HEK293 (cell line): ENCODE results near the gene LYPD5.

Experiments
- CTCF ChIA-PET: fragments of 350-600 bp; formaldehyde crosslinking; extraction: SDS; loops from one replicate; lab custom pipeline; 2021; ENCODE audit warnings: antibody characterized with exemption; lab: Yijun Ruan, JAX
- POLR2A ChIA-PET: fragments of 300-600 bp; formaldehyde crosslinking; extraction: SDS; loops from one replicate; lab custom pipeline; 2020; ENCODE audit warnings: antibody characterized with exemption, inconsistent platforms; lab: Yijun Ruan, JAX
- H3K27ac ChIP-seq: fragments of 200-500 bp; sonication (Bioruptor generic); 2 replicates; pipeline ENCODE4 v1.5.1; 2014; ENCODE audit warnings: low read depth, low read length, control low read depth, inconsistent platforms; ENCODE audit errors: extremely low read depth
- H3K36me3 ChIP-seq, 2 experiments: fragments of 200-500 bp in 1 of 2; sonication (Bioruptor generic) in 1 of 2; 1 replicate in 1 of 2; 2 replicates in 1 of 2; pipeline ENCODE4 v1.5.1; 2014 to 2017; ENCODE audit warnings: inconsistent platforms in 2 of 2, low read length in 2 of 2; ENCODE audit not compliant: control insufficient read depth in 2 of 2, insufficient read depth in 1 of 2
- H3K4me1 ChIP-seq: fragments of 200-500 bp; sonication (Bioruptor generic); 2 replicates; pipeline ENCODE4 v1.5.1; 2014; ENCODE audit warnings: mild to moderate bottlenecking, low read length, inconsistent platforms; ENCODE audit not compliant: control insufficient read depth, insufficient read depth
- H3K4me3 ChIP-seq: 2 replicates; pipeline ENCODE4 v1.5.1; 2011; ENCODE audit warnings: low read depth, mild to moderate bottlenecking, control low read depth, low read length, moderate library complexity
- H3K9me3 ChIP-seq: fragments of 200-500 bp; sonication (Bioruptor generic); 2 replicates; pipeline ENCODE4 v1.5.1; 2014; ENCODE audit warnings: low read depth, low read length, inconsistent platforms; ENCODE audit not compliant: control insufficient read depth, insufficient read depth
- BCL11A ChIP-seq: fragments of 450-650 bp; formaldehyde crosslinking; IDR thresholded peaks from 2 replicates; pipeline ENCODE4 v1.5.1; 2016; ENCODE audit warnings: low read depth, missing biosample characterization, missing genetic modification characterization
- GFI1B ChIP-seq: fragments of 450-650 bp; formaldehyde crosslinking; IDR thresholded peaks from 2 replicates; pipeline ENCODE4 v1.5.1; 2016; ENCODE audit warnings: missing biosample characterization, missing genetic modification characterization
- KLF1 ChIP-seq: fragments of 450-650 bp; formaldehyde crosslinking; IDR thresholded peaks from 2 replicates; pipeline ENCODE4 v1.5.1; 2016; ENCODE audit warnings: missing biosample characterization, missing genetic modification characterization
- KLF7 ChIP-seq: fragments of 450-650 bp; formaldehyde crosslinking; IDR thresholded peaks from 2 replicates; pipeline ENCODE4 v1.5.1; 2016; ENCODE audit warnings: missing biosample characterization, missing genetic modification characterization, borderline replicate concordance
- OSR2 ChIP-seq: fragments of 450-650 bp; formaldehyde crosslinking; IDR thresholded peaks from 2 replicates; pipeline ENCODE4 v1.5.1; 2016; ENCODE audit warnings: missing biosample characterization, missing genetic modification characterization
- SP3 ChIP-seq: fragments of 450-650 bp; formaldehyde crosslinking; IDR thresholded peaks from 2 replicates; pipeline ENCODE4 v1.5.1; 2016; ENCODE audit warnings: missing biosample characterization, missing genetic modification characterization
- ZBTB7A ChIP-seq: fragments of 450-650 bp; formaldehyde crosslinking; IDR thresholded peaks from 2 replicates; pipeline ENCODE4 v1.5.1; 2016; ENCODE audit warnings: low read depth, missing biosample characterization, missing genetic modification characterization
- ZEB2 ChIP-seq: fragments of 450-650 bp; formaldehyde crosslinking; IDR thresholded peaks from 2 replicates; pipeline ENCODE4 v1.5.1; 2016; ENCODE audit warnings: missing biosample characterization, missing genetic modification characterization
- ZNF174 ChIP-seq: fragments of 450-650 bp; formaldehyde crosslinking; IDR thresholded peaks from 2 replicates; pipeline ENCODE4 v1.5.0; 2017; ENCODE audit warnings: missing biosample characterization, mild to moderate bottlenecking, missing genetic modification characterization
- ZNF18 ChIP-seq: fragments of 450-650 bp; formaldehyde crosslinking; IDR thresholded peaks from 2 replicates; pipeline ENCODE4 v1.5.1; 2016; ENCODE audit warnings: missing biosample characterization, missing genetic modification characterization
- ZNF214 ChIP-seq: fragments of 450-650 bp; formaldehyde crosslinking; IDR thresholded peaks from 2 replicates; pipeline ENCODE4 v1.5.1; 2017; ENCODE audit warnings: missing biosample characterization, mild to moderate bottlenecking, missing genetic modification characterization, borderline replicate concordance
- ZNF311 ChIP-seq: fragments of 450-650 bp; formaldehyde crosslinking; IDR thresholded peaks from 2 replicates; pipeline ENCODE4 v1.5.1; 2017; ENCODE audit warnings: missing biosample characterization, missing genetic modification characterization, borderline replicate concordance
- ZNF529 ChIP-seq: fragments of 450-650 bp; formaldehyde crosslinking; IDR thresholded peaks from 2 replicates; pipeline ENCODE4 v1.5.1; 2017; ENCODE audit warnings: missing genetic modification characterization, missing biosample characterization; ENCODE audit not compliant: insufficient replicate concordance
- ZNF530 ChIP-seq: fragments of 450-650 bp; formaldehyde crosslinking; IDR thresholded peaks from 2 replicates; pipeline ENCODE4 v1.5.1; 2016; ENCODE audit warnings: low read depth, missing biosample characterization, missing genetic modification characterization
- ZNF555 ChIP-seq: fragments of 450-650 bp; formaldehyde crosslinking; conservative IDR thresholded peaks from 2 replicates; pipeline ENCODE4 v1.5.1; 2017; ENCODE audit warnings: missing biosample characterization, mild to moderate bottlenecking, missing genetic modification characterization, inconsistent platforms
- ZNF747 ChIP-seq: fragments of 450-650 bp; formaldehyde crosslinking; IDR thresholded peaks from 2 replicates; pipeline ENCODE4 v1.5.1; 2016; ENCODE audit warnings: missing biosample characterization, missing genetic modification characterization
- ZNF837 ChIP-seq: fragments of 450-650 bp; formaldehyde crosslinking; IDR thresholded peaks from 2 replicates; pipeline ENCODE4 v1.5.1; 2016; ENCODE audit warnings: missing biosample characterization, missing genetic modification characterization
- TF ChIP-seq, protein P1 (sequence below): sonication (generic); formaldehyde crosslinking; IDR thresholded peaks from 2 replicates; pipeline ENCODE4 v1.8.1; 2022; ENCODE audit warnings: mild to moderate bottlenecking, moderate library complexity, missing genetic modification reagents
- TF ChIP-seq, protein P2 (sequence below): fragments of 450-650 bp; formaldehyde crosslinking; IDR thresholded peaks from 2 replicates; pipeline ENCODE4 v1.5.1; 2016; ENCODE audit warnings: missing biosample characterization, missing genetic modification characterization
- TF ChIP-seq, protein P3 (sequence below): fragments of 450-650 bp; formaldehyde crosslinking; IDR thresholded peaks from 2 replicates; pipeline ENCODE4 v1.5.1; 2016; ENCODE audit warnings: missing biosample characterization, missing genetic modification characterization, low read depth

Gene LYPD5

DNA sequence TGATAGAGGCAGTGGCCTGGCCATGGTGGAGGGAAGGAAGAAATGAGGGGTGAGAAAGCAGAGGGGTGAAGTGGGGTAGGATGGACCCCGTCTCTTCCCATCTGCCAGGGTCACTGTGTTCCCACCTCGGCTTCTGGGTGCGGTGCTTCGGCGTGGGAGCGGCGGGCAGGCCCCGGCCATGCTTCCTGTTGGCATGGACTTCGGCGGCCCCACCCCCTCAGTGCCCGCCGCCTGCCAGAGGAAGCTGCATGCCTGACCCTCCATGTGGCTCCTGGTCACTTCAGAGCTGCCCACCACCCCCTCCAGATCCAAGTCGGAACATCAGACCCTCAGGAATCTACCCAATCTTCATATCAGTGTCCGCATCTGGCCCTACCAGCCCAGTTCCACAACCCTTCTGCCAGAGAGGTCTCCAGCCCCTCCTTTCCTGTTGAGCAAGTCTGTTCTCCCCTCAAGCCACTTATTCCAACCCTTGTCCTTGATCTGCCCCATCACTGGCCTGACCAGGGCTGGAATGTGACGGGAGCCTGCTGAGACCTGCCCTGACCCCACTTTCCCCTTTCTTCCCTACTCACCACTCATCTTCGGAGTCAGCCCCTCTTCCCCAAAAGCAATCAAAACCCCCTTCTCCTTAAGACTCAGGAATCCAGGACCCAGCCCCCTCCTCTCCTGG lies 23.0 kb downstream of the LYPD5 start (continued):
- TF ChIP-seq BCL11A, result 0 out of 2 replicates have a peak, but pooled peaks have one; percentile 51
- TF ChIP-seq, all 188 proteins: peak for 7

- POLR2A ChIA-PET, result interaction anchor here (1.2 to 2.0 kb wide), 2 partner anchors 24 to 27 kb away, joined by 3 to 6 read pairs; partner anchors contain the start of gene SMG9
- no peak overlapping the region for H3K27ac ChIP-seq
- TF ChIP-seq ZNF530 (tag by site-specific recombination) (no peak), SP3 (no peak), ZNF529 (tag by site-specific recombination) (no peak), ZNF837 (tag by site-specific recombination) (no peak), ZEB2 (tag by site-specific recombination) (no peak), KLF1 (no peak), ZNF311 (no peak), ZNF747 (tag by site-specific recombination) (no peak), ZNF555 (tag by site-specific recombination) (no peak), GFI1B (tag by site-specific recombination) (no peak), ZBTB7A (tag by site-specific recombination) (no peak), BCL11A (no peak), KLF7 (no peak), ZNF214 (tag by site-specific recombination) (no peak), OSR2 (tag by site-specific recombination) (no peak), ZNF174 (tag by site-specific recombination) (no peak), ZNF18 (tag by site-specific recombination) (no peak)
- TF ChIP-seq, protein P1, sequence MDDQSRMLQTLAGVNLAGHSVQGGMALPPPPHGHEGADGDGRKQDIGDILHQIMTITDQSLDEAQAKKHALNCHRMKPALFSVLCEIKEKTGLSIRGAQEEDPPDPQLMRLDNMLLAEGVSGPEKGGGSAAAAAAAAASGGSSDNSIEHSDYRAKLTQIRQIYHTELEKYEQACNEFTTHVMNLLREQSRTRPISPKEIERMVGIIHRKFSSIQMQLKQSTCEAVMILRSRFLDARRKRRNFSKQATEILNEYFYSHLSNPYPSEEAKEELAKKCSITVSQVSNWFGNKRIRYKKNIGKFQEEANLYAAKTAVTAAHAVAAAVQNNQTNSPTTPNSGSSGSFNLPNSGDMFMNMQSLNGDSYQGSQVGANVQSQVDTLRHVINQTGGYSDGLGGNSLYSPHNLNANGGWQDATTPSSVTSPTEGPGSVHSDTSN (CRISPR knock-in tag), result no peak
- TF ChIP-seq, protein P2, sequence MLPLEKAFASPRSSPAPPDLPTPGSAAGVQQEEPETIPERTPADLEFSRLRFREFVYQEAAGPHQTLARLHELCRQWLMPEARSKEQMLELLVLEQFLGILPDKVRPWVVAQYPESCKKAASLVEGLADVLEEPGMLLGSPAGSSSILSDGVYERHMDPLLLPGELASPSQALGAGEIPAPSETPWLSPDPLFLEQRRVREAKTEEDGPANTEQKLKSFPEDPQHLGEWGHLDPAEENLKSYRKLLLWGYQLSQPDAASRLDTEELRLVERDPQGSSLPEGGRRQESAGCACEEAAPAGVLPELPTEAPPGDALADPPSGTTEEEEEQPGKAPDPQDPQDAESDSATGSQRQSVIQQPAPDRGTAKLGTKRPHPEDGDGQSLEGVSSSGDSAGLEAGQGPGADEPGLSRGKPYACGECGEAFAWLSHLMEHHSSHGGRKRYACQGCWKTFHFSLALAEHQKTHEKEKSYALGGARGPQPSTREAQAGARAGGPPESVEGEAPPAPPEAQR, result no peak
- TF ChIP-seq, protein P3, sequence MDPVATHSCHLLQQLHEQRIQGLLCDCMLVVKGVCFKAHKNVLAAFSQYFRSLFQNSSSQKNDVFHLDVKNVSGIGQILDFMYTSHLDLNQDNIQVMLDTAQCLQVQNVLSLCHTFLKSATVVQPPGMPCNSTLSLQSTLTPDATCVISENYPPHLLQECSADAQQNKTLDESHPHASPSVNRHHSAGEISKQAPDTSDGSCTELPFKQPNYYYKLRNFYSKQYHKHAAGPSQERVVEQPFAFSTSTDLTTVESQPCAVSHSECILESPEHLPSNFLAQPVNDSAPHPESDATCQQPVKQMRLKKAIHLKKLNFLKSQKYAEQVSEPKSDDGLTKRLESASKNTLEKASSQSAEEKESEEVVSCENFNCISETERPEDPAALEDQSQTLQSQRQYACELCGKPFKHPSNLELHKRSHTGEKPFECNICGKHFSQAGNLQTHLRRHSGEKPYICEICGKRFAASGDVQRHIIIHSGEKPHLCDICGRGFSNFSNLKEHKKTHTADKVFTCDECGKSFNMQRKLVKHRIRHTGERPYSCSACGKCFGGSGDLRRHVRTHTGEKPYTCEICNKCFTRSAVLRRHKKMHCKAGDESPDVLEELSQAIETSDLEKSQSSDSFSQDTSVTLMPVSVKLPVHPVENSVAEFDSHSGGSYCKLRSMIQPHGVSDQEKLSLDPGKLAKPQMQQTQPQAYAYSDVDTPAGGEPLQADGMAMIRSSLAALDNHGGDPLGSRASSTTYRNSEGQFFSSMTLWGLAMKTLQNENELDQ, result no peak
- TF ChIP-seq, all 188 proteins: peak for 0
- CTCF ChIA-PET, result interaction anchor here (0.7 to 17.4 kb wide), 9 partner anchors 12 to 259 kb away, joined by 3 to 203 read pairs (median 4); no protein-coding TSS in a partner anchor
- Histone ChIP-seq H3K4me3 (no peak overlapping the region), H3K4me1 (peaks cover 10% of the 10 kb centered on the region; the same call in 1 of the 2 replicates), H3K9me3 (no peaks in the 10 kb centered on the region), H3K36me3 (no peaks in the 10 kb centered on the region)
Measured at GRCh38 chr19:43778651-43779050, 23.6 kb downstream of the LYPD5 start.
